ENCODE measurements around the gene GFPT2. TPM values are rescaled to one million over a fixed set of nuclear protein-coding genes. Genes with fewer than 3 reads are reported as not detected.

The GFPT2 gene
- total and polyA plus RNA-seq, 4 experiments from 2014 or later = 0.12 to 1.00 (median 0.13) TPM; not detected in 1

DNA sequence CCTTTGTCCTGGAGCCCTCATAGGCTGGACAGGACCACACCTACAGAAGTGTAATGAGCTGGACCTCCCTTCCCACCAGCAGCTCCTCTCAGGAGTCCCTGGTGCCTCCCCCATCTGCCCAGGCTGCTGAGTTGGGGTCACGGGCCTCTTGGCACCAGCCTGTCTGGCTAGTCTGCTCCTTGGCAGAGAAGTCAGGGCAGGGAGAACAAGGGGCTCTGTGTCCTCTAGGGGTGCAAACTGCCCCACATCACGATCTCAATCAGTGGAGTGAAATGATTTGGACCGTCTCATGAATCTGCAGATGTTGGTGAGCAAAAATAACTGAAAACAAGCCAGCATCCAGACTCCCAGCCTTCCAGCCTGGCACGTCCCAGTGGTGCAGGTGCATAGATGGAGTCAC lies 14.9 kb upstream of the GFPT2 start:
- DNase-seq = no peak
- H3K9me3 ChIP-seq (ENCODE audit: control insufficient read depth in 1 of 2, low read length in 2 of 2) = no peaks in the 10 kb centered on the region
- no peaks in the 10 kb centered on the region for H3K27me3 ChIP-seq (ENCODE audit: insufficient read depth, low read length)
- Mint-ChIP-seq H3K4me3 (no peak overlapping the region), H3K4me1 (peaks cover 0 to 1% (median 0%) of the 10 kb centered on the region in 4 donors), H3K9me3 (no peaks in the 10 kb centered on the region), H3K36me3 (no peaks in the 10 kb centered on the region), H3K27ac (no peak overlapping the region), H3K27me3 (no peaks in the 10 kb centered on the region)
- CTCF ChIA-PET (ENCODE audit: partially characterized antibody) = no interaction called here
- intact Hi-C loops (cut with micrococcal nuclease) = no loop called here
- POLR2A ChIA-PET (ENCODE audit: partially characterized antibody) = no interaction called here
- no peak overlapping the region for H3K4me3 ChIP-seq (ENCODE audit: low read length in 2 of 2)
- no peaks in the 10 kb centered on the region for H3K4me1 ChIP-seq (ENCODE audit: insufficient read depth, low read length)
- no peaks in the 10 kb centered on the region for H3K36me3 ChIP-seq (ENCODE audit: insufficient read depth, low read length)
- no peak overlapping the region for H3K27ac ChIP-seq (ENCODE audit: low read depth, low read length)

DNA sequence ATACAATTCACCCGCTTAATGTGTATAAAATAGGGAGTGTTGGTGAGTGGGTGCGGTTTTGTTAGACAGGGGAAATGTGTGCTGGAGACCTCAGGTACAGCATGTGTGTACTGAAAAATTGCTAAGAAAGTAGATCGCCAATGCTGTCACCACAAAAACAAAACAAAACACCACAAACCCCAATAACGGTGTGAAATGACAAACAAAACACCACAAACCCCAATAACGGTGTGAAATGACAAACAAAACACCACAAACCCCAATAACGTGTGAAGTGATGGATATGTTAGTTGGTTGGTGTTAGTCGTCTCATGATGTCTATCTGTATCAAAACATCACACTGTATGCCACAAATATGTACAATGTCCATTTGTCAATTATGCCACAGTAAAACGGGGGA lies 14.2 kb upstream of the GFPT2 start:
- Mint-ChIP-seq H3K27ac (peak overlapping the region in 3 of 7 donors; percentile 1 to 56 (median 15)), H3K4me3 (no peak overlapping the region), H3K4me1 (peaks cover 0 to 1% (median 0%) of the 10 kb centered on the region in 4 donors), H3K36me3 (no peaks in the 10 kb centered on the region), H3K27me3 (no peaks in the 10 kb centered on the region), H3K9me3 (no peaks in the 10 kb centered on the region)
- no peak overlapping the region for H3K4me3 ChIP-seq (ENCODE audit: low read length in 2 of 2)
- H3K27me3 ChIP-seq (ENCODE audit: insufficient read depth, low read length) = no peaks in the 10 kb centered on the region
- no peak overlapping the region for H3K27ac ChIP-seq (ENCODE audit: low read depth, low read length)
- intact Hi-C loops (cut with micrococcal nuclease) = no loop called here
- ChIA-PET POLR2A (ENCODE audit: partially characterized antibody) (no interaction called here), CTCF (ENCODE audit: partially characterized antibody) (no interaction called here)
- no peaks in the 10 kb centered on the region for H3K4me1 ChIP-seq (ENCODE audit: insufficient read depth, low read length)
- peak in 4 of 5 donors; percentile 12 to 43 (median 24) for DNase-seq
- H3K36me3 ChIP-seq (ENCODE audit: insufficient read depth, low read length) = no peaks in the 10 kb centered on the region
- no peaks in the 10 kb centered on the region for H3K9me3 ChIP-seq (ENCODE audit: control insufficient read depth in 1 of 2, low read length in 2 of 2)

DNA sequence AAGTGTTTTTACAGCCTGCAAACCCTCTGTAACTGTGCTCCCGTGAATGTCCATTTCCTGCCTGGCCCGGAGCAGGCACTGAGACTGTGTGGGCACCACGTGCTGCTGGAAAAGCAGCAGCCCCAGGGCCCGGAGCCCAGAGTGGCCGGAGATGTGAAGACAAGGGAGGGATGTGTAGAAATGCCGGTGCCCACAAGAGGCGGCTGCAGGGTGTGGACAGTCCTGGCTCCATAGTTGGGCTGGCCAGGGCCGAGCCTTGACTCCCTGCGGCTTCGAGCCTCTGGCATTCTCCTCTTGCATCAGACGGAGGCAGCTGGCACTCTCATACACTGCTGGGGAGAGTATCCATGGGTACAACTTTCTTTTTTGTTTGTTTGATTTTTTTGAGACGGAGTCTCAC lies 13.2 kb upstream of the GFPT2 start:
- Mint-ChIP-seq H3K9me3 (no peaks in the 10 kb centered on the region), H3K4me1 (peaks cover 0 to 1% (median 0%) of the 10 kb centered on the region in 4 donors), H3K36me3 (no peaks in the 10 kb centered on the region), H3K27ac (no peak overlapping the region), H3K27me3 (no peaks in the 10 kb centered on the region), H3K4me3 (no peak overlapping the region)
- intact Hi-C loops (cut with micrococcal nuclease) = no loop called here
- H3K4me1 ChIP-seq (ENCODE audit: insufficient read depth, low read length) = no peaks in the 10 kb centered on the region
- H3K27me3 ChIP-seq (ENCODE audit: insufficient read depth, low read length) = no peaks in the 10 kb centered on the region
- ChIA-PET POLR2A (ENCODE audit: partially characterized antibody) (no interaction called here), CTCF (ENCODE audit: partially characterized antibody) (no interaction called here)
- no peaks in the 10 kb centered on the region for H3K36me3 ChIP-seq (ENCODE audit: insufficient read depth, low read length)
- no peak for DNase-seq
- H3K27ac ChIP-seq (ENCODE audit: low read depth, low read length) = no peak overlapping the region
- H3K9me3 ChIP-seq (ENCODE audit: control insufficient read depth in 1 of 2, low read length in 2 of 2) = no peaks in the 10 kb centered on the region
- no peak overlapping the region for H3K4me3 ChIP-seq (ENCODE audit: low read length in 2 of 2)

DNA sequence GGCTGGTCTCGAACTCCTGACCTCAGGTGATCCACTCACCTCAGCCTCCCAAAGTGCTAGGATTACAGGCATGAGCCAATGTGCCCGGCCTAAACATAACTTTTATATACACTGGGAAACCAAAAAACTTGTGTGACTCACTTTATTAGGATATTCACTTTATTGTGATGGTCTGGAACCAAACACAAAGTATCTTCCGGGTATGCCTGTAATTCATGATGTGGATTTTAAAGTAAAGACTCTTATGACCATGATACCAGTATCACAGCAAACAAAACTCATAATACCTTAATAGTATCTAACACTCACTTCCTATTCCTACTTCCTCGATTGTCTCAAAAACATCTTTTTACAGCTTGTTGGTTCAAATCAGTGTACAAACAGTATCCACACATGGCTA lies 12.7 kb upstream of the GFPT2 start:
- intact Hi-C loops (cut with micrococcal nuclease) = no loop called here
- H3K4me1 ChIP-seq (ENCODE audit: insufficient read depth, low read length) = no peaks in the 10 kb centered on the region
- H3K36me3 Mint-ChIP-seq = no peaks in the 10 kb centered on the region
- peaks cover 0 to 1% (median 0%) of the 10 kb centered on the region in 4 donors for H3K4me1 Mint-ChIP-seq
- no peaks in the 10 kb centered on the region for H3K27me3 ChIP-seq (ENCODE audit: insufficient read depth, low read length)
- POLR2A ChIA-PET (ENCODE audit: partially characterized antibody) = no interaction called here
- no peak overlapping the region for H3K27ac Mint-ChIP-seq
- H3K36me3 ChIP-seq (ENCODE audit: insufficient read depth, low read length) = no peaks in the 10 kb centered on the region
- H3K9me3 ChIP-seq (ENCODE audit: control insufficient read depth in 1 of 2, low read length in 2 of 2) = no peaks in the 10 kb centered on the region
- no peak overlapping the region for H3K4me3 Mint-ChIP-seq
- DNase-seq = no peak
- no peaks in the 10 kb centered on the region for H3K27me3 Mint-ChIP-seq
- no peak overlapping the region for H3K27ac ChIP-seq (ENCODE audit: low read depth, low read length)
- no peaks in the 10 kb centered on the region for H3K9me3 Mint-ChIP-seq
- H3K4me3 ChIP-seq (ENCODE audit: low read length in 2 of 2) = no peak overlapping the region
- CTCF ChIA-PET (ENCODE audit: partially characterized antibody) = no interaction called here

DNA sequence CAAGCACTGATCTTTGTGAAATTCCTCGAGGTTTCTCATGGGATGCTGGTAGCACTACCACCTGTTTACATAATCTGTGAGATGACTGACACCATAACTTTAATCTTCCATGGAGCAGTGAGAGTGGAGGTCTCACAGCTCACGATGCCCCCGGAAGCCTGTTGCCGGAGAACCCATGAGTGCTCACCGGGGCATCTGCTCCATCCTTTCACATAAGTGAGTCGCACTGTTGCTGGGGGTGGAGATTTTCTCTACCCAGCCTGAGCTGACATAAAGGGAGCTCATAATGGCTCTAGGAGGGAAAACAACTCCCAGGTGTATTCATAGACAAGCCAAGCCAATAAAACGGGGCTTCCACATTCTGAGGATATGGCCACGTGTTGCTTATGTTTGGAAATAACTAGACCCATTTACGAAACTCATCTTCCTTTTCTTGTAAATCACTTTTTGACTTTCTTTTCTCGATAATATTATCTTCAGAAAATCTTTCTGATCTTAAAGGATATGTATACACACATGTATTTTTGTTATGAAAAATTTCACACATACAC lies 11.2 kb upstream of the GFPT2 start:
- Histone ChIP-seq H3K27ac (ENCODE audit: low read depth, low read length) (no peak overlapping the region), H3K36me3 (ENCODE audit: insufficient read depth, low read length) (no peaks in the 10 kb centered on the region), H3K4me3 (ENCODE audit: low read length in 2 of 2) (no peak overlapping the region), H3K4me1 (ENCODE audit: insufficient read depth, low read length) (no peaks in the 10 kb centered on the region), H3K27me3 (ENCODE audit: insufficient read depth, low read length) (no peaks in the 10 kb centered on the region), H3K9me3 (ENCODE audit: control insufficient read depth in 1 of 2, low read length in 2 of 2) (no peaks in the 10 kb centered on the region)
- Mint-ChIP-seq H3K27ac (no peak overlapping the region), H3K4me3 (no peak overlapping the region), H3K9me3 (no peaks in the 10 kb centered on the region), H3K27me3 (no peaks in the 10 kb centered on the region), H3K4me1 (peaks cover 0 to 1% (median 0%) of the 10 kb centered on the region in 4 donors), H3K36me3 (no peaks in the 10 kb centered on the region)
- POLR2A ChIA-PET (ENCODE audit: partially characterized antibody) = interaction anchor here (0.6 kb wide), 1 partner anchor 62 kb away, joined by 3 read pairs; no protein-coding TSS in a partner anchor
- intact Hi-C loops (cut with micrococcal nuclease) = no loop called here
- CTCF ChIA-PET (ENCODE audit: partially characterized antibody) = no interaction called here
- no peak for DNase-seq

DNA sequence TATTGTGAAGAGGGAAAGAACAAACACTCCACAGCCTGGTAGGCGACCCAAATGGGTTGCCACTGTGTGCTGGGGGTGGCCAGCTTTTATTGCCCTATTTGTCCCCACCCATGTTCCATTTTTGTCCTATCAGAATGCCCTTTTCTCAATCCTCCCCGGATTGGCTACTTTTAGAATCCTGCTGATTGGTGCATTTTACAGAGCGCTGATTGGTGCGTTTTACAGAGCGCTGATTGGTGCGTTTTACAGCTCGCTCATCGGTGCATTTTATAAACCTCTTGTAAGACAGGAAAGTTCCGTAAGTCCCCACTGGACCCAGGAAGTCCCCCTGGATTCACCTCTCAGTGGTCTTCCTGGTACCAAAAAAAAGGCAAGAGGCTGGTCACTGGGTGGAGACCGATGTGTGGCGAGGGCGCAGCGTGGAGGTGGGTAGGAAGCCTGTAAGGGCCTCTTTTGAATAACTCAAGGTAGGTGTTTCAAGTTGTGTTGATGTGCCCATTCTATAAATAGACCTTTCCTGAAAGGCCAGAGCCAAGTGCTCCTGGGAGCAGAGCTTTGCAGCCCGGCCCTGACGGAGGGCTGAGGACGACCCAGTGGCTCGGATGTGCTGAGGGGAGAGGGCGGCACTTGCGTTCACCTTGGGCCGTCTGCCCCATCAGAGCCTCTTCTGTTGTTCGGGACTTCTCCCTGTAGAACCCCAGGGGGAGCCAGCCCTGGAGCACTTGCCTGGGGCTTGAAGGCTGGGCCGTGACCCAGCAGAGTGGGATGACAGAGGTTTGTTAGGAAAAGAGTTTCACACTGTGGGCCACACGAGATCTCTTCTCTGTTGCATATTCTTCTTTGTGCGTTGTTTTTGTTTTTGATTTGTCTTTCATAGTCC lies 7.2 kb upstream of the GFPT2 start:
- Mint-ChIP-seq H3K36me3 (no peaks in the 10 kb centered on the region), H3K4me3 (no peak overlapping the region), H3K9me3 (no peaks in the 10 kb centered on the region), H3K27me3 (peaks cover 0 to 5% of the 10 kb centered on the region in 2 donors), H3K4me1 (no peaks in the 10 kb centered on the region), H3K27ac (no peak overlapping the region)
- POLR2A ChIA-PET (ENCODE audit: partially characterized antibody) = no interaction called here
- no peaks in the 10 kb centered on the region for H3K27me3 ChIP-seq (ENCODE audit: insufficient read depth, low read length)
- no peaks in the 10 kb centered on the region for H3K4me1 ChIP-seq (ENCODE audit: insufficient read depth, low read length)
- intact Hi-C loops (cut with micrococcal nuclease) = no loop called here
- H3K4me3 ChIP-seq (ENCODE audit: low read length in 2 of 2) = no peak overlapping the region
- no peak for DNase-seq
- no peaks in the 10 kb centered on the region for H3K36me3 ChIP-seq (ENCODE audit: insufficient read depth, low read length)
- CTCF ChIA-PET (ENCODE audit: partially characterized antibody) = no interaction called here
- H3K27ac ChIP-seq (ENCODE audit: low read depth, low read length) = no peak overlapping the region
- no peaks in the 10 kb centered on the region for H3K9me3 ChIP-seq (ENCODE audit: control insufficient read depth in 1 of 2, low read length in 2 of 2)

DNA sequence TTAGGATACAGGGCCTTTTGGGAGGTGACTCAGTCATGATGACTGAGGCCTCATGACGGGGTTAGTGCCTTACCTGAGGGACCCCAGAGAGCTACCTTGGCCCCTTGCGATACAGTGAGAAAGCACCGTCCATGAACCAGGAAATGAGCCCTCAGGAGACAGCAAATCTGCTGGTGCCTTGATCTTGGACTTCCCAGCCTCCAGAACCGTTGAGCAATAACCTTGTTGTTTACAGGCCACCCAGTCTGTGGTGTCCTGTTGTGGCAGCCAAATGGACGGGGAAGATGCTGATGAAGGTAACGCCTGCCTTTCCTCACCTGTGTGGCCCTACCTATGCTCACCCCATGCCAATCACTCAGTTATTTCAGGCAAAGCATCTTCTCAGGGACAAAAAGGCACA lies 5.6 kb upstream of the GFPT2 start:
- Histone ChIP-seq H3K4me3 (ENCODE audit: low read length in 2 of 2) (no peak overlapping the region), H3K27me3 (ENCODE audit: insufficient read depth, low read length) (peaks cover 9% of the 10 kb centered on the region), H3K4me1 (ENCODE audit: insufficient read depth, low read length) (peaks cover 9% of the 10 kb centered on the region), H3K27ac (ENCODE audit: low read depth, low read length) (no peak overlapping the region), H3K36me3 (ENCODE audit: insufficient read depth, low read length) (no peaks in the 10 kb centered on the region), H3K9me3 (ENCODE audit: control insufficient read depth in 1 of 2, low read length in 2 of 2) (no peaks in the 10 kb centered on the region)
- no peaks in the 10 kb centered on the region for H3K9me3 Mint-ChIP-seq
- intact Hi-C loops (cut with micrococcal nuclease) = no loop called here
- POLR2A ChIA-PET (ENCODE audit: partially characterized antibody) = no interaction called here
- H3K4me3 Mint-ChIP-seq = no peak overlapping the region
- CTCF ChIA-PET (ENCODE audit: partially characterized antibody) = no interaction called here
- H3K27me3 Mint-ChIP-seq = peaks cover 9 to 16% of the 10 kb centered on the region in 2 donors
- DNase-seq = no peak
- H3K36me3 Mint-ChIP-seq = no peaks in the 10 kb centered on the region
- peaks cover 2 to 7% (median 5%) of the 10 kb centered on the region in 4 donors for H3K4me1 Mint-ChIP-seq
- peak overlapping the region in 1 of 7 donors; percentile 52 for H3K27ac Mint-ChIP-seq
